Hematopoietic multipotent progenitor cell (in vitro differentiated cells): ENCODE results near the gene TRABD. TPM values are rescaled to one million over a fixed set of nuclear protein-coding genes. Genes with fewer than 3 reads are reported as not detected.

Experiments
- DNase-seq, 3 donors: peaks; one replicate each; pipeline ENCODE4 v3.0.0-alpha.2; 2011 to 2015; ENCODE audit warnings: low read depth in 2 of 3, low spot score in 2 of 3
- total RNA-seq: library from RNA; depleted of rRNA; stranded (reverse); fragments of >200 nt; gene quantifications from one replicate; pipeline ENCODE4 v1.2.3, GENCODE V29; 2012

TRABD gene
- total RNA-seq, 1 donor, result 70.0 TPM

- DNase-seq, result no peak
These were observed 775 bp upstream of the TRABD start for GRCh38 chr22:50184902-50185374.

- DNase-seq, result no peak
These were observed 535 bp downstream of the TRABD start for GRCh38 chr22:50186181-50186714.

GRCh38 chr22:50186761-50187523 lies 1.2 kb downstream of the TRABD start:
- DNase-seq, result no peak

- DNase-seq, result no peak
These were observed 2.6 kb downstream of the TRABD start for GRCh38 chr22:50188356-50188755.

GRCh38 chr22:50189184-50189848 lies 3.6 kb downstream of the TRABD start:
- no peak for DNase-seq

GRCh38 chr22:50189849-50190181 lies 4.1 kb downstream of the TRABD start:
- DNase-seq, result no peak

- DNase-seq, result peak; percentile 82 to 89 (median 88)
These were observed 4.6 kb downstream of the TRABD start for GRCh38 chr22:50190182-50190940.

GRCh38 chr22:50190941-50191741 lies 5.4 kb downstream of the TRABD start:
- DNase-seq, result peak; percentile 73 to 97 (median 93)

GRCh38 chr22:50192436-50193204 lies 6.9 kb downstream of the TRABD start:
- DNase-seq, result peak in 2 of 3 donors; percentile 59 to 67

GRCh38 chr22:50193621-50194020 lies 7.9 kb downstream of the TRABD start:
- no peak for DNase-seq

- DNase-seq, result no peak
These were observed 8.5 kb downstream of the TRABD start for GRCh38 chr22:50194037-50194805.

- DNase-seq, result no peak
These were observed 10.5 kb downstream of the TRABD start for GRCh38 chr22:50196256-50196655.

GRCh38 chr22:50197000-50197800 lies 11.5 kb downstream of the TRABD start:
- DNase-seq, result no peak

- no peak for DNase-seq
These were observed 12.3 kb downstream of the TRABD start for GRCh38 chr22:50197856-50198623.

- DNase-seq, result no peak
These were observed 12.9 kb downstream of the TRABD start for GRCh38 chr22:50198624-50199017.

- no peak for DNase-seq
These were observed 13.6 kb downstream of the TRABD start for GRCh38 chr22:50199251-50199721.

- DNase-seq, result peak in 1 of 3 donors; percentile 26
These were observed 14.2 kb downstream of the TRABD start for GRCh38 chr22:50199829-50200460.
